GM21360 (cell line): ENCODE measurements around the gene SERINC3.

Experiments used
- ATAC-seq: cut with Tn5 transposase; IDR thresholded peaks from one replicate; pipeline ENCODE4 v1.9.1; 2021; ENCODE audit warnings: mild to moderate bottlenecking, moderate library complexity; ENCODE audit not compliant: unreplicated experiment

Gene SERINC3

DNA sequence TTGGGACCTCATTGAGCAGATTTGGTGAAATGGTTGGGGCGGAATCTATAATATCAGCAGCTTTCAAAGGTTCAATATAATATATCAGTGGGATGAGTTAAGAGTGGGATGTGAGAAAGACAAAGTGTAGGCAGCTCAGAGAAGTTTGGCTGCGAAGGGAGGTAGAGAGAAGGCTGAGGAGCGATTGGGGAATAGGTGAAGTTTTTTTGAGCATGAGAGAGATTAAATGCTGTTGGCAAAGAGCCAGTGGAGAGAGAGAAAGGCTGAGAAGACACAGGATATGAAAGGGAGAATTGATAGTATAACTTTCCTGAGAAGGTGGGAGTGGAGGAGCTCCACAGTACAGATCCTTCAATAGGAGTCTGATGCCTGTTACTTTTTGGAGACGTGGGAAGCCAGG, 12.1 kb upstream of the SERINC3 start:
- ATAC-seq = no peak

DNA sequence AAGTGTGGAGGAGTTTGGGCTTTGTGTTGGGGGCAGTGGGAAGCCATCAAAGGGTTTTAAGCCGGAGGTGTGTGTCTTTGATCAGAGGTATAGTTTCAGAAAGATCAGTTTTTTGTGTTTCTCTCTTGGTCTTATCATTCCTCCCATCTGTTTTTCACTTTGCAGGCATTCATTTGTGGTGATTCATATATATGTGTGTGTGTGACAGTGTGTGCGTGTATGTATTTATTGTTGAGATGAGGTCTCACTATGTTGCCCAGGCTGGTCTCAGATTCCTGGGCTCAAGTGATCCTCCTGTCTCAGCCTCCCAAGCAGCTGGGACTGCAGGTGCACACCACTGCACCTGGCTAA, 11.1 kb upstream of the SERINC3 start:
- ATAC-seq = no peak

DNA sequence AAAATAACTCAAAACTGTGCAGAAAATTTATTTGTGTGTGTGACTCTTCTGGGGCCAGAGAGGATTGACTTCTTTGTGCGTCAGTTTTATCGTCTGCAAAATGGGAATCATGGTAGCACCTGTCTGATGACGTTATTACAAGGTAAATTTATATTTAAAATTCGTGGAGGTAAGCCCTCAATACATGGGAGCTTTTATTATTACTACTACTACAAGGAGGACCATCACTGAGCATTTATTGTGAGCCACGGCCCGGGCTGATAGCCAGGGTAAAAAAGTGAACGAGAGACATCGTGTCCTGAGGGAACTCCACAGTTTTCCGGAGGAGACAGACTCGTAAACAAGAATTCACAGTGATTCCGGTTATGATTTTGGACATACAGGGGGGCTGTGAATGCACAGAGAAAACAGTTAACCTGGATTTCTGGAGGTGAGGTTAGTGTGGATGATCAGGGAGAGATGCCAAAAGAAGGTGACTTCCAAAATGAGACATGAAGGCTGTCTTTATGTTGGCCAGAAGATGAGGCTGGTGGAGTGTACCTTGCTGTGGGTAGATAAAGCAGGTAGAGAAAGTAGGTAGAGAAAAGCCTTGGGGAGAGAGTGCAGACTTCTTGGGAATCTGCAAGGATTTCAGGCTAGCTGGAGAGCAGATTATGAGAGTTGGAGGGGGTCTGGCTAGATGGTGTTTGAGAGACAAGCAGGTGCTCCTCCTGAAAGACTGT, 10.6 kb upstream of the SERINC3 start:
- no peak for ATAC-seq

DNA sequence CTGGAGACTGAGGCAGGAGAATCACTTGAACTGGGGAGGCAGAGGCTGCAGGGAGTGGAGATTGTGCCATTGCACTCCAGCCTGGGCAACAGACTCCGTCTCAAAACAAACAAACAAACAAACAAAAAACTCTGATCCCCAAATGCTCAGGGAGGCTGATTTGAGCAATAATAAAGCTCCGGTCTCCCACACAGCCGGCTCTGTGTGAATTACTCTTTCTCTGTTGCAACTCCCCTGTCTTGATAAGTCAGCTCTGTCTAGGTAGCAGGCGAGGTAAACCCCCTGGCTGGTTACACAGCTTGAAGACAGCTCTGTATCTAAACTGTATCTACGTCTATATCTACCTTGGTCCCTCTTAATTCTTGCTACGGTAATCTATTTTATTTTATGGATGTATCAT, 6.4 kb upstream of the SERINC3 start:
- no peak for ATAC-seq

DNA sequence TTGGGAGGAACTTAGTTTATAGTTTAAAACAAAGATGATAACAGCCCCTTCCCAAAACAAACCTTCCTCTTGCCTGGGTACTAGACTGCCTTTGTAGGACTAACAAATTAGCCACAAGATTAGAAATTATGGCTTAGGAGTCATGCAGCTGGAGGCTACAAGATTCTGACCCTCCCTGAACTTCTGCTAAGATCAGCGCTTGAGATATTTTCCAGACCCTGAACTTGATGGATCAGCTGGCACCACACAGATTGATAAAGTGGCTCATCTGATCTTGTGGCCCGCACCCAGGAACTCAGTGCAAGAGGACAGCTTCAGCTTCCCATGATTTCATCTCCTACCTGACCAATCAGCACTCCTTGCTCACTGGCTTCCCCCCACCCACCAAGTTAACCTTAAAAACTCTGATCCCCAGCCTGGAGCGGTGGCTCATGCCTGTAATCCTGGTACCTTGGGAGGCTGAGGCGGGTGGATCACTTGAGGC, 5.9 kb upstream of the SERINC3 start:
- ATAC-seq = no peak

GRCh38 chr20:44526129-44526528, 4.3 kb upstream of the SERINC3 start:
- ATAC-seq = no peak

DNA sequence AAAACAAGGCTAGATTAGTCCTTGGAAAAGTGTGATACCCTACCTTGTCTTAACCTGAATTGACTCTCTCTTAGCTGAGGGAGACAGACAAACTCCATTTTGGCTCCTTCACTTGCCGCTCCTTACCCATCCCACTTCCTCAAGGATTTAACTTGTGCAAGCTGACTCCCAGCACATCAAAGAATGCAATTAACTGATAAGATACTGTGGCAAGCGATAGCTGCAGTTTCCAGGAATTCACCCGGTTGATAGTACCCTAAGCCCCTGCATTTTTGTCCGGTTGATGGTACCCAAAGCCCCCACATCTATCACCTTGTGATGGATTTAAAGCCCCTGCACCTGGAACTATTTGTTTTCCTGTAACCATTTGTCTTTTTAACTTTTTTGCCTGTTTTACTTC, 1.9 kb upstream of the SERINC3 start:
- no peak for ATAC-seq

DNA sequence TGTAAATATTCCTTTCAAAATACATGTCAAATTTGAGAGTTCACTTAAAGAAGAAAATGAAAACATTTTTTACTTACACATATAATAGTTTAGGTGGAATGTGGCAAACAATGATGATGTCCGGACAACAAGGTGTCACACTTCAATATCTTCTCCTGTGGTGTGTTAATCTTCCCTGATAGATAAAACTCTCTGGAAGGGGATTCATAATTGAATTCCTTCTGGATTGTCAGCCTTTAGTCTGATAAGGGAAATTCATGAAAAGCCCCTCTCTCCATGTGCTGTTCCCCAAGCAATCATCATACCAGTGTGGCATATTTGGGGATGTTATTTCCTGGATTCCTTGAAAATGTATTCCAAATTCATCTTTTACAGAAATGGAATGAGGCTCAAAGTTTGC, 971 bp upstream of the SERINC3 start:
- no peak for ATAC-seq

GRCh38 chr20:44520881-44521280, 989 bp downstream of the SERINC3 start:
- no peak for ATAC-seq

- ATAC-seq = no peak
Measured at GRCh38 chr20:44518248-44518647, 3.6 kb downstream of the SERINC3 start.

DNA sequence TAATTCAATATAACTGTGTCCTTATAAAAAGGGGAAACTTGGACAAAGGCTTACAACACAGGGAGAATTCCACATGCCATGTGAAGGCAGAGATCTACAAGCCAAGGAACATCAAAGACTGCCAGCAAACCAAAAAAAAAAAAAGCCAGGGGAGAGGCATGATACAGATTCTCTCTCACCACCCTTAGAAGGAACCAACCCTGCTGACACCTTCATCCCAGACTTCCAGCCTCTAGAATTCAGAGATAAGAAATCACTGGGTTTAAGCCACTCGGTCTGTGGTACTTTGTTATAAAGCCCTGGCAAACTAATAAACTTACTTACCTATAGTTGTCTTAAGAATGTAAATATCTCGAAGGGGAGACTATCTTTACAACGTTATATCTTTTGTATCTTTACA, 4.4 kb downstream of the SERINC3 start:
- ATAC-seq = no peak

- no peak for ATAC-seq
Measured at GRCh38 chr20:44516491-44516890, 5.4 kb downstream of the SERINC3 start.

GRCh38 chr20:44513871-44514270, 8.0 kb downstream of the SERINC3 start:
- ATAC-seq = no peak

DNA sequence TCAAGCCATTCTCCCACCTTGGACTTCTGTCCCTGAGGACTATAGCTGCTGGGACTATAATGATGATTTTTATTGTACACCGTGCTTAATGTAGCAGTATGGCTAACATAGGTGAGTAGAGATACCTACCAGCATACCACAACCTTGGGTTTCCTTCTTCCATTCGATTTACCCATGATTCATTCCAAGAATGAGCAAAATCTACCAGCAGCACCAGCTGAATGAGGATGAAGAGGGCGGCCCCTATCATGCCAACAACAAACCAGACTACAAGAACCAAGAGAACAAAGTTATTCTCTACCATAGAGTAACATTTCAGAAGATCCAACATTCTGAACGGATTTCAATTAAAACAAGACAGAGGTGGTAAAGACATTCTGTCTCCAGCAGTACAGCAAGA, 12.1 kb downstream of the SERINC3 start:
- ATAC-seq = no peak

DNA sequence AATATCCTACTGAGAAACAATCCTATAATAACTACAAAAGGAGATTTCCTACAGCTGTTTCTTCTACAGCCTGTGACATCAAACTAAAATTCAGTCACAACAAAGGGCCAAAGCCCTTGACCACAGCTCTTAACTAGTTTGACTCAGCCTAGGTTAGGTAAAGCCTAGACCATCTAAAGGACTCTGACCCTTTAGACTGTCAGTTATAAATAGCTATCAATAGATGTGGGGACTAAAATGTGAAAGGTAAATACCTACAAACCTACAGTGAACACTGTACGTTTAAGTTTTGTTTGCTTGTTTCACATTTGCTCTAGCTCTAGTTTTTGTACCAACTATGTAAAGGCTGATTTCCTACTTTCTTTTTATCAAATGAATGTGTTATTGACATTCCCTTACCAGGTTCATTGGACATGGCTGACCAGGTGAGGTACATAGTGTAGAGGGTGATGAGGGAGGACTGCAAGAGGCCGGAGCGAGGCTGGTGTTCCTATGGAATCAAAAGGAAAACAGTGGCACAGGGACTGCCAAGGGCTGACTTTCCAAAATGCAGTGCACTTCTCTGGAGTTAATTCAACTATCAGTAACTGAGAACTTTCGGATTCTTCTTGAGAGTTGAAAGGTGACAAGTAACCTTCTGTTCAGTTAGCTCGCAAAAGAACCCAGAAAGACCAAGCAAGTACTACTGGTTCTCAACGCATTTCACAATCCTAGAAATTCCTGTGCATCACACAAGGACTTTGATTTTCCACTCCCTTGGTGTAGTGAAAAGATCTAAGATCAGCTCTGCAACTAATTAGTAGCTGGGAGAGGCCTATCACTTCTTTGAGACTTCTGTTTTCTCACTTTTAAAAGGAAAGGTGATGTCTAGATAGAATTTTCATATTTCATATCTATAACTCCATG, 17.2 kb downstream of the SERINC3 start:
- ATAC-seq = no peak

GRCh38 chr20:44502968-44503367, 18.9 kb downstream of the SERINC3 start:
- no peak for ATAC-seq

DNA sequence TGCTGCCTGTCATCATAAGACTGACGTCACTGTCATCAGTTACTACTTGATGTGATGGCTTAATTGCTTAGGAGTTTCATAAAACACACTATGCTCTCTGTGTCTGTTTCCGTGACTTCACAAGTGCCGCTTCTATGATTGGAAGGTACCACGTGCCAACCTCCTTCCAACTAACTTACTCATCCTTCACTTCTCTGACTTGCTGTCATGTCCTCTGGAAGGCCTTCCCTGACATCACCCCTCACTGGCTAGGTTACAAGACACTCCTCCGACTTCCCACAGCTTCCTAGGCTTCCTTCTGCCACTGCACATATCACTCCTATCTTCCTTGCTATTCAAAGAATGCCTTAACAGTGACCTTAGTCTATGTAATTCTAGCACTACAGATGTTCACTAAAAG, 20.4 kb downstream of the SERINC3 start:
- no peak for ATAC-seq

- no peak for ATAC-seq
Measured at GRCh38 chr20:44500221-44500620, 21.6 kb downstream of the SERINC3 start.

GRCh38 chr20:44497761-44498160, 24.1 kb downstream of the SERINC3 start:
- no peak for ATAC-seq

GRCh38 chr20:44496976-44497375, 24.9 kb downstream of the SERINC3 start:
- no peak for ATAC-seq

DNA sequence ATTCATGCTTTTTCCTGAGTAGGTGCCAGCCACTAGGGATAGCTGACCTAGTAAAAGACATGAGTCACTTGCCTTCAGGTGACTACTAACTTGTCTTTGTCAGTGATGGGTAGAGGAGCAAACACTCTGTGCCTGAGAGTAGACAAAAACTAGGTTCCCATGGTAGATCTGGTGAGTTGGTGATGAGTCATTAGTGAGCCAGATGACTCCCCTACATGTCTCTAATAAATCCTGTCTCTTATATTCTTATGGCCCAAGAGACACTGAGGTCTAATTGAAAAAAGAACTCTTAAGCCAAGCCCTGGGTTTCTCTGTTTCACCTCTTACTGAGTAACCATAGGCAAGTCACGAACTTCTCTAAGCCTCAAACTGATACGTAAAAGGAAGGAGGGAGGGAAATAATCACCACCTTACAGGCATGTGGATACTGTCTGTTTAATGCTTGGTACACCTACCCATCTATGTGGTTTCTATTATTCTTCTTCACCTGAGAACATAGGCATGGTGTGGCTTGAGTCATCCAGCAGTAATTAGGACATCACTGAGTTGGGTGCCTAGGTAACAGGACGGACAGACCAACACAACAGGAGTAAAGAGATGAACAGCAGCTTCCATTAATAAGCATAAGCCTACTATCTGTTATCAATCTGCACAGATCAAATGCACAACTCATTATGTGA, 25.9 kb downstream of the SERINC3 start:
- ATAC-seq = peak; percentile 56

- no peak for ATAC-seq
Measured at GRCh38 chr20:44495257-44495656, 26.6 kb downstream of the SERINC3 start.
